HEK293 (cell line): Measurements from ENCODE around the gene LRRC52.

ENCODE experiments used
- CTCF ChIP-seq: fragments of 450-650 bp; formaldehyde crosslinking; IDR thresholded peaks from 2 replicates; pipeline ENCODE4 v1.5.1; 2016; ENCODE audit warnings: missing biosample characterization, missing genetic modification characterization
- ZNF26 ChIP-seq: fragments of 450-650 bp; formaldehyde crosslinking; IDR thresholded peaks from 2 replicates; pipeline ENCODE4 v1.5.1; 2016; ENCODE audit warnings: missing biosample characterization, missing genetic modification characterization

GRCh38 chr1:165542647-165543046, 1.2 kb upstream of the LRRC52 start:
- TF ChIP-seq ZNF26 (no peak), CTCF (no peak)
